Lower lobe of right lung (tissue), 2 donors: ENCODE measurements around the gene CASKIN2. TPM values are rescaled to one million over a fixed set of nuclear protein-coding genes. Genes with fewer than 3 reads are reported as not detected.

ENCODE experiments used
- ATAC-seq, 2 donors: fragments of 200-7000 bp; cut with Tn5 transposase; one replicate each; pipeline ENCODE4 v1.9.1; 2020 to 2022; ENCODE audit warnings: mild to moderate bottlenecking in 2 of 2, moderate library complexity in 2 of 2
- DNase-seq: peaks from one replicate; pipeline ENCODE4 v3.0.0-alpha.2; 2020
- H3K27ac ChIP-seq: fragments of 200-600 bp; one replicate; pipeline ENCODE4 v1.8.0; 2022
- H3K27me3 ChIP-seq: fragments of 200-600 bp; one replicate; pipeline ENCODE4 v1.8.0; 2022; ENCODE audit warnings: low read depth
- H3K36me3 ChIP-seq: fragments of 200-600 bp; one replicate; pipeline ENCODE4 v1.8.0; 2022; ENCODE audit warnings: mild to moderate bottlenecking
- H3K4me1 ChIP-seq: fragments of 200-600 bp; one replicate; pipeline ENCODE4 v1.8.0; 2022
- H3K4me3 ChIP-seq: fragments of 200-600 bp; one replicate; pipeline ENCODE4 v1.8.0; 2022; ENCODE audit warnings: mild to moderate bottlenecking
- H3K9me3 ChIP-seq: fragments of 200-600 bp; one replicate; pipeline ENCODE4 v1.8.0; 2022
- CTCF ChIP-seq: fragments of 200-600 bp; IDR thresholded peaks from one replicate; pipeline ENCODE4 v1.8.0; 2022; ENCODE audit warnings: antibody characterized with exemption, mild to moderate bottlenecking
- intact Hi-C: fragments of 100-400 bp; cut with DNase I; formaldehyde crosslinking; loops from one replicate; pipeline ENCODE4 v1.11.0; 2022
- total RNA-seq: library from RNA; stranded (reverse); fragmentation: NEBNext Ultra II Directional; extraction: Animal tissue kit (Norgen Biotek cat#: 25700); gene quantifications from one replicate; pipeline ENCODE4 v1.2.1, GENCODE V29; 2021
- donor health status: DM: no; HTN: yes; CAD: no; lungs with severe emphysema.

CASKIN2 gene
- total RNA-seq, 1 donor from 2014 or later, result 68.8 TPM

GRCh38 chr17:75559958-75560533 is 44.7 kb upstream of the CASKIN2 start:
- Histone ChIP-seq H3K9me3 (no peaks in the 10 kb centered on the region), H3K27ac (no peak overlapping the region), H3K27me3 (no peaks in the 10 kb centered on the region), H3K4me3 (no peak overlapping the region), H3K4me1 (peaks cover 16% of the 10 kb centered on the region), H3K36me3 (peaks cover 33% of the 10 kb centered on the region)
- DNase-seq, result no peak
- no peak for ATAC-seq
- TF ChIP-seq CTCF, result no peak
- intact Hi-C loops, result no loop called here

GRCh38 chr17:75558666-75559530 is 43.6 kb upstream of the CASKIN2 start:
- DNase-seq (no peak), ATAC-seq (no peak)
- TF ChIP-seq CTCF, result no peak
- Histone ChIP-seq H3K9me3 (no peaks in the 10 kb centered on the region), H3K36me3 (peaks cover 22% of the 10 kb centered on the region), H3K4me1 (peaks cover 16% of the 10 kb centered on the region), H3K27me3 (no peaks in the 10 kb centered on the region), H3K4me3 (no peak overlapping the region), H3K27ac (no peak overlapping the region)
- intact Hi-C loops, result no loop called here

- peaks cover 13% of the 10 kb centered on the region for H3K36me3 ChIP-seq
- H3K4me1 ChIP-seq, result peaks cover 21% of the 10 kb centered on the region
- H3K9me3 ChIP-seq, result no peaks in the 10 kb centered on the region
- peak overlapping the region; percentile 49 for H3K27ac ChIP-seq
- TF ChIP-seq CTCF, result no peak
- no peak for DNase-seq
- no peak overlapping the region for H3K4me3 ChIP-seq
- ATAC-seq, result peak in 1 of 2 donors; percentile 2
- intact Hi-C loops, result no loop called here
- no peaks in the 10 kb centered on the region for H3K27me3 ChIP-seq
These were observed 42.7 kb upstream of the CASKIN2 start for GRCh38 chr17:75557852-75558665.

- peaks cover 21% of the 10 kb centered on the region for H3K4me1 ChIP-seq
- DNase-seq, result peak; percentile 82
- no peaks in the 10 kb centered on the region for H3K9me3 ChIP-seq
- H3K4me3 ChIP-seq, result no peak overlapping the region
- no peak for TF ChIP-seq CTCF
- H3K27ac ChIP-seq, result peak overlapping the region; percentile 49
- peaks cover 8% of the 10 kb centered on the region for H3K36me3 ChIP-seq
- no peaks in the 10 kb centered on the region for H3K27me3 ChIP-seq
- intact Hi-C loops, result no loop called here
- ATAC-seq, result peak; percentile 80 to 84
These were observed 41.9 kb upstream of the CASKIN2 start for GRCh38 chr17:75557075-75557851.

- H3K27me3 ChIP-seq, result no peaks in the 10 kb centered on the region
- DNase-seq (no peak), ATAC-seq (no peak)
These were observed 40.4 kb upstream of the CASKIN2 start for GRCh38 chr17:75555679-75556153.

More at GRCh38 chr17:75555679-75556153, 40.4 kb upstream of the CASKIN2 start:
- peaks cover 21% of the 10 kb centered on the region for H3K4me1 ChIP-seq
- peaks cover 8% of the 10 kb centered on the region for H3K36me3 ChIP-seq
- intact Hi-C loops, result no loop called here
- H3K4me3 ChIP-seq, result no peak overlapping the region
- H3K27ac ChIP-seq, result no peak overlapping the region
- no peak for TF ChIP-seq CTCF
- no peaks in the 10 kb centered on the region for H3K9me3 ChIP-seq
